H9 (cell line): ENCODE data around the gene GSS. TPM values are rescaled to one million over a fixed set of nuclear protein-coding genes. Genes with fewer than 3 reads are reported as not detected.

ENCODE experiments used
- DNase-seq: peaks from one replicate; pipeline ENCODE4 v3.0.0-alpha.2; 2017
- H2AFZ ChIP-seq: one replicate; pipeline ENCODE4 v1.6.1; 2013; ENCODE audit warnings: mild to moderate bottlenecking, low read length, control low read depth, moderate library complexity
- H2AK5ac ChIP-seq: 2 replicates; pipeline ENCODE4 v1.6.1; 2013; ENCODE audit warnings: low read length, control low read depth, mixed read lengths; ENCODE audit not compliant: insufficient read length
- H2BK120ac ChIP-seq: one replicate; pipeline ENCODE4 v1.6.1; 2013; ENCODE audit warnings: low read depth, mild to moderate bottlenecking, low read length, control low read depth, inconsistent platforms; ENCODE audit not compliant: poor library complexity, severe bottlenecking
- H2BK12ac ChIP-seq: 2 replicates; pipeline ENCODE4 v1.6.1; 2013; ENCODE audit warnings: low read length, control low read depth, mixed read lengths, low read depth; ENCODE audit not compliant: insufficient read length
- H2BK15ac ChIP-seq: 2 replicates; pipeline ENCODE4 v1.6.1; 2013; ENCODE audit warnings: low read depth, low read length, control low read depth
- H2BK20ac ChIP-seq: one replicate; pipeline ENCODE4 v1.6.1; 2013; ENCODE audit warnings: low read depth, mild to moderate bottlenecking, low read length, control low read depth, inconsistent platforms; ENCODE audit not compliant: poor library complexity, severe bottlenecking
- H2BK5ac ChIP-seq: 2 replicates; pipeline ENCODE4 v1.6.1; 2013; ENCODE audit warnings: low read length, control low read depth, mixed read lengths; ENCODE audit not compliant: insufficient read length
- H3K14ac ChIP-seq: 2 replicates; pipeline ENCODE4 v1.6.1; 2013; ENCODE audit warnings: low read length, control low read depth; ENCODE audit not compliant: insufficient read depth
- H3K18ac ChIP-seq: 2 replicates; pipeline ENCODE4 v1.6.1; 2013; ENCODE audit warnings: low read depth, mild to moderate bottlenecking, mixed read lengths, low read length, control low read depth; ENCODE audit not compliant: insufficient read length
- H3K23ac ChIP-seq: 2 replicates; pipeline ENCODE4 v1.6.1; 2013; ENCODE audit warnings: low read length, control low read depth, mixed read lengths, low read depth; ENCODE audit not compliant: insufficient read length
- H3K23me2 ChIP-seq: 2 replicates; pipeline ENCODE4 v1.6.1; 2013; ENCODE audit warnings: low read depth, mild to moderate bottlenecking, mixed read lengths, low read length, control low read depth; ENCODE audit not compliant: insufficient read length, poor library complexity, severe bottlenecking
- H3K27ac ChIP-seq: 2 replicates; pipeline ENCODE4 v1.5.1; 2013; ENCODE audit warnings: low read length, control low read depth, mixed read lengths, low read depth; ENCODE audit not compliant: insufficient read length
- H3K27me3 ChIP-seq: 2 replicates; pipeline ENCODE4 v1.6.1; 2013; ENCODE audit warnings: low read length, control low read depth, inconsistent platforms; ENCODE audit not compliant: insufficient read depth
- H3K4ac ChIP-seq: 2 replicates; pipeline ENCODE4 v1.6.1; 2013; ENCODE audit warnings: low read depth, mild to moderate bottlenecking, control low read depth, inconsistent platforms, low read length, moderate library complexity
- H3K4me1 ChIP-seq: 2 replicates; pipeline ENCODE4 v1.6.1; 2013; ENCODE audit warnings: low read length, control low read depth, inconsistent platforms; ENCODE audit not compliant: insufficient read depth
- H3K4me2 ChIP-seq: 2 replicates; pipeline ENCODE4 v1.6.1; 2013; ENCODE audit warnings: low read length, control low read depth, mixed read lengths; ENCODE audit not compliant: insufficient read length, insufficient read depth
- H3K56ac ChIP-seq: 2 replicates; pipeline ENCODE4 v1.6.1; 2013; ENCODE audit warnings: low read depth, mild to moderate bottlenecking, mixed read lengths, low read length, control low read depth; ENCODE audit not compliant: insufficient read length
- H3K79me1 ChIP-seq: 2 replicates; pipeline ENCODE4 v1.6.1; 2013; ENCODE audit warnings: low read depth, mild to moderate bottlenecking, moderate library complexity, low read length, control low read depth, inconsistent platforms; ENCODE audit not compliant: insufficient read depth, poor library complexity, severe bottlenecking
- H3K79me2 ChIP-seq: 2 replicates; pipeline ENCODE4 v1.6.1; 2013; ENCODE audit warnings: low read length, control low read depth, inconsistent platforms; ENCODE audit not compliant: insufficient read depth
- H3K9ac ChIP-seq: 2 replicates; pipeline ENCODE4 v1.6.1; 2013; ENCODE audit warnings: low read length, control low read depth, mixed read lengths; ENCODE audit not compliant: insufficient read length; ENCODE audit errors: extremely low read depth
- H3K9me3 ChIP-seq: one replicate; pipeline ENCODE4 v1.6.1; 2013; ENCODE audit warnings: low read depth, low read length, inconsistent platforms; ENCODE audit not compliant: control insufficient read depth
- H3T11ph ChIP-seq: one replicate; pipeline ENCODE4 v1.6.1; 2013; ENCODE audit warnings: mild to moderate bottlenecking, low read length, control low read depth, inconsistent platforms
- H4K20me1 ChIP-seq: one replicate; pipeline ENCODE4 v1.6.1; 2013; ENCODE audit not compliant: control insufficient read depth, insufficient read length, insufficient read depth
- H4K5ac ChIP-seq: 2 replicates; pipeline ENCODE4 v1.6.1; 2013; ENCODE audit warnings: low read depth, mild to moderate bottlenecking, mixed read lengths, low read length, control low read depth; ENCODE audit not compliant: insufficient read length
- H4K8ac ChIP-seq: replicated peaks from 2 replicates; pipeline ENCODE4 v1.6.1; 2013; ENCODE audit warnings: low read length, control low read depth, mixed read lengths, low read depth; ENCODE audit not compliant: insufficient read length
- H4K91ac ChIP-seq: 2 replicates; pipeline ENCODE4 v1.6.1; 2013; ENCODE audit warnings: low read depth, mild to moderate bottlenecking, moderate library complexity, mixed read lengths, low read length, control low read depth; ENCODE audit not compliant: insufficient read length
- H3K27ac Mint-ChIP-seq, 3 experiments: 2 replicates in 2 of 3; 3 replicates in 1 of 3; pipeline ENCODE4 v1.8.0; 2020 to 2021; ENCODE audit warnings: mixed read lengths in 3 of 3, mild to moderate bottlenecking in 1 of 3, moderate library complexity in 1 of 3
- H3K27me3 Mint-ChIP-seq: 2 replicates; pipeline ENCODE4 v1.8.0; 2021; ENCODE audit warnings: low read depth, mild to moderate bottlenecking, moderate library complexity, mixed read lengths
- H3K36me3 Mint-ChIP-seq, 3 experiments: 2 replicates in 2 of 3; 3 replicates in 1 of 3; pipeline ENCODE4 v1.8.0; 2020 to 2021; ENCODE audit warnings: low read depth in 3 of 3, mixed read lengths in 3 of 3; ENCODE audit not compliant: insufficient read depth in 1 of 3
- H3K4me1 Mint-ChIP-seq, 2 experiments: 2 replicates each; pipeline ENCODE4 v1.8.0; 2020; ENCODE audit warnings: mixed read lengths in 2 of 2
- H3K4me3 Mint-ChIP-seq, 2 experiments: 2 replicates in 1 of 2; 3 replicates in 1 of 2; pipeline ENCODE4 v1.8.0; 2020 to 2021; ENCODE audit warnings: mild to moderate bottlenecking in 2 of 2, mixed read lengths in 2 of 2, moderate library complexity in 1 of 2
- H3K9me3 Mint-ChIP-seq, 2 experiments: 2 replicates in 1 of 2; 3 replicates in 1 of 2; pipeline ENCODE4 v1.8.0; 2020; ENCODE audit warnings: mild to moderate bottlenecking in 2 of 2, mixed read lengths in 2 of 2, moderate library complexity in 1 of 2
- WGBS: extraction: QIAGEN DNeasy Blood & Tissue Kit; methylation state at CpG from one replicate; pipeline ENCODE4 v1.1.7; 2013; ENCODE audit warnings: missing lambda C conversion rate, low lambda C conversion rate, mixed read lengths; ENCODE audit not compliant: insufficient read length; ENCODE audit errors: extremely low coverage; 5-methylcytosine and 5-hydroxymethylcytosine counted together
- total RNA-seq: library from RNA; stranded (reverse); gene quantifications from 2 replicates; pipeline ENCODE4 v1.2.1, GENCODE V29; 2021
- TF ChIP-seq, protein P1 (sequence below): fragments of 200-600 bp; sonication (generic); conservative IDR thresholded peaks from 3 replicates; pipeline ENCODE4 v1.8.0; 2021; ENCODE audit warnings: antibody characterized with exemption, mild to moderate bottlenecking

Gene GSS
- total RNA-seq, 1 experiment from 2014 or later: 48.5 TPM

DNA sequence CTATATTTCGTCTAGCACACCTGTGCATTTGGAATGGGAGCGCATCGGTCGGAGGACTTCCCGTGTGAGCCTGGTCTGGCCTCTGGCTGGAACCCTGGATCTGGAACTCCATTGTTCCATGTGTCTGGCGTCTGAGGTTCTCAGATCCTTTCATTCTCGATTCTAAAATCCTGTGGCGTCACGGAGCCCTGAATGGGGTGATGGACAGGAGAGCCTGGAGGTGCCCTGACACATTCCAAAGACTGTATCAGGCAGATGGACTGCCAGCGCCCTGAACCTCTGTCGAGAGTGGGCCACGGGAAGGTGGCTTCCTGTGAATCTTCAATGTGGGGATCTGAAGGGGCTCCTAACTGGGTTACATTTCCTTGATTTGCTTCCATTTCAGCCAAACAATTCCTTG, 20.7 kb upstream of the GSS start:
- no peak overlapping the region for H3K56ac ChIP-seq

More for the DNA sequence above, 20.7 kb upstream of the GSS start:
- Histone ChIP-seq H3K23ac (no peak overlapping the region), H3K9me3 (no peaks in the 10 kb centered on the region), H3T11ph (no peak overlapping the region), H3K23me2 (no peaks in the 10 kb centered on the region), H3K27me3 (no peaks in the 10 kb centered on the region), H4K20me1 (no peaks in the 10 kb centered on the region), H2BK20ac (no peak overlapping the region), H3K4me2 (no peak overlapping the region), H4K5ac (no peak overlapping the region), H2AK5ac (no peak overlapping the region), H4K91ac (no peak overlapping the region), H2BK120ac (no peak overlapping the region), H4K8ac (no peak overlapping the region), H3K9ac (no peak overlapping the region), H2AFZ (no peak overlapping the region), H2BK5ac (no peak overlapping the region), H2BK12ac (no peak overlapping the region), H3K79me2 (no peaks in the 10 kb centered on the region), H3K4ac (no peak overlapping the region), H3K18ac (no peak overlapping the region), H3K4me1 (peaks cover 5% of the 10 kb centered on the region; the same call in 1 of the 2 replicates), H3K79me1 (no peaks in the 10 kb centered on the region), H3K27ac (no peak overlapping the region), H3K14ac (no peak overlapping the region), H2BK15ac (no peak overlapping the region)
- H3K27ac Mint-ChIP-seq: no peak overlapping the region
- no peaks in the 10 kb centered on the region for H3K36me3 Mint-ChIP-seq
- peaks cover 41 to 42% of the 10 kb centered on the region in 2 experiments for H3K4me1 Mint-ChIP-seq
- H3K27me3 Mint-ChIP-seq: peaks cover 83% of the 10 kb centered on the region
- no peak overlapping the region for H3K4me3 Mint-ChIP-seq
- H3K9me3 Mint-ChIP-seq: peaks cover 0 to 2% of the 10 kb centered on the region in 2 experiments; a peak in 1 of 5 replicates
- no CpG with 5 or more reads among the region's 12 CpGs for WGBS
- TF ChIP-seq, protein P1, sequence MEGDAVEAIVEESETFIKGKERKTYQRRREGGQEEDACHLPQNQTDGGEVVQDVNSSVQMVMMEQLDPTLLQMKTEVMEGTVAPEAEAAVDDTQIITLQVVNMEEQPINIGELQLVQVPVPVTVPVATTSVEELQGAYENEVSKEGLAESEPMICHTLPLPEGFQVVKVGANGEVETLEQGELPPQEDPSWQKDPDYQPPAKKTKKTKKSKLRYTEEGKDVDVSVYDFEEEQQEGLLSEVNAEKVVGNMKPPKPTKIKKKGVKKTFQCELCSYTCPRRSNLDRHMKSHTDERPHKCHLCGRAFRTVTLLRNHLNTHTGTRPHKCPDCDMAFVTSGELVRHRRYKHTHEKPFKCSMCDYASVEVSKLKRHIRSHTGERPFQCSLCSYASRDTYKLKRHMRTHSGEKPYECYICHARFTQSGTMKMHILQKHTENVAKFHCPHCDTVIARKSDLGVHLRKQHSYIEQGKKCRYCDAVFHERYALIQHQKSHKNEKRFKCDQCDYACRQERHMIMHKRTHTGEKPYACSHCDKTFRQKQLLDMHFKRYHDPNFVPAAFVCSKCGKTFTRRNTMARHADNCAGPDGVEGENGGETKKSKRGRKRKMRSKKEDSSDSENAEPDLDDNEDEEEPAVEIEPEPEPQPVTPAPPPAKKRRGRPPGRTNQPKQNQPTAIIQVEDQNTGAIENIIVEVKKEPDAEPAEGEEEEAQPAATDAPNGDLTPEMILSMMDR: no peak
- no peak for DNase-seq
